K562 (cell line): ENCODE results near the gene PNPLA2. TPM values are rescaled to one million over a fixed set of nuclear protein-coding genes. Genes with fewer than 3 reads are reported as not detected.

Experiments used
- ARID2 ChIP-seq: fragments of 450-650 bp; IDR thresholded peaks from 2 replicates; pipeline ENCODE4 v1.6.1; 2017; ENCODE audit warnings: antibody characterized with exemption, mild to moderate bottlenecking
- ATF1 ChIP-seq, 2 experiments: fragments of 450-650 bp in 1 of 2; IDR thresholded peaks; 2 replicates each; pipeline ENCODE4 v1.6.1; 2016; ENCODE audit warnings: missing compliant biosample characterization in 1 of 2, missing genetic modification characterization in 1 of 2
- ESRRB ChIP-seq: fragments of 250-450 bp; sonication (Bioruptor Pico); IDR thresholded peaks from 2 replicates; pipeline ENCODE4 v1.5.0; 2020; ENCODE audit warnings: mild to moderate bottlenecking, moderate library complexity, borderline replicate concordance
- FOXP1 ChIP-seq: sonication (generic); formaldehyde crosslinking; IDR thresholded peaks from 2 replicates; pipeline ENCODE4 v1.8.0; 2022; ENCODE audit warnings: mild to moderate bottlenecking, missing genetic modification reagents
- GABPB1 ChIP-seq: sonication (generic); formaldehyde crosslinking; IDR thresholded peaks from 2 replicates; pipeline ENCODE4 v1.8.0; 2022; ENCODE audit warnings: mild to moderate bottlenecking, missing genetic modification reagents
- HDAC2 ChIP-seq: fragments of 450-650 bp; IDR thresholded peaks from 2 replicates; pipeline ENCODE4 v1.6.1; 2016; ENCODE audit warnings: mild to moderate bottlenecking
- MAZ ChIP-seq, 2 experiments: fragments of 450-650 bp in 1 of 2; sonication (generic) in 1 of 2; formaldehyde crosslinking; IDR thresholded peaks in 1 of 2; conservative IDR thresholded peaks in 1 of 2; 2 replicates each; pipeline versions ENCODE4 v1.4.0 to v1.5.0; 2020; ENCODE audit warnings: mild to moderate bottlenecking in 1 of 2, missing genetic modification reagents in 1 of 2
- NR2C2 ChIP-seq, 2 experiments: fragments of 200-800 bp in 1 of 2; sonication (Bioruptor generic) in 1 of 2; sonication (generic) in 1 of 2; formaldehyde crosslinking in 1 of 2; IDR thresholded peaks; 2 replicates each; pipeline versions ENCODE4 v1.6.1 to v1.8.0; 2016 to 2022; ENCODE audit warnings: mild to moderate bottlenecking in 1 of 2, missing compliant biosample characterization in 1 of 2, missing genetic modification characterization in 1 of 2, missing genetic modification reagents in 1 of 2
- RHOXF2B ChIP-seq: fragments of 250-450 bp; sonication (Bioruptor Pico); conservative IDR thresholded peaks from 2 replicates; pipeline ENCODE4 v1.5.1; 2021
- SP2 ChIP-seq: IDR thresholded peaks from 2 replicates; pipeline ENCODE4 v1.6.1; 2011; ENCODE audit warnings: mild to moderate bottlenecking, low read depth, low read length, moderate library complexity; ENCODE audit not compliant: poor library complexity, severe bottlenecking; ENCODE audit errors: extremely low read depth
- TAF15 ChIP-seq: fragments of 200-400 bp; formaldehyde crosslinking; IDR thresholded peaks from 2 replicates; pipeline ENCODE4 v1.6.1; 2017; ENCODE audit warnings: mild to moderate bottlenecking, low read depth, low read length, moderate library complexity
- THRAP3 ChIP-seq: fragments of 450-650 bp; IDR thresholded peaks from 2 replicates; pipeline ENCODE4 v1.6.1; 2016; ENCODE audit warnings: mild to moderate bottlenecking, inconsistent platforms, borderline replicate concordance
- ZNF12 ChIP-seq: sonication (generic); formaldehyde crosslinking; IDR thresholded peaks from 2 replicates; pipeline ENCODE4 v1.4.0; 2020; ENCODE audit warnings: mild to moderate bottlenecking, missing genetic modification reagents
- ZNF76 ChIP-seq: fragments of 250-450 bp; sonication (Bioruptor Pico); IDR thresholded peaks from 2 replicates; pipeline ENCODE4 v1.4.0; 2020; ENCODE audit warnings: mild to moderate bottlenecking, moderate library complexity, borderline replicate concordance
- ZNF77 ChIP-seq: fragments of 250-450 bp; sonication (Bioruptor Pico); IDR thresholded peaks from 2 replicates; pipeline ENCODE4 v1.5.0; 2020
- polyA plus RNA-seq, 8 experiments: library from polyadenylated mRNA; depleted of rRNA in 4 of 8; stranded (reverse) in 5 of 8; unstranded in 3 of 8; fragments of >200 nt; fragmentation: Nextera tagmentation in 2 of 8; fragmentation: Illumina TruSeq in 1 of 8; extraction: Ambion mirVana in 2 of 8; extraction: Trizol in 1 of 8; gene quantifications; 2 replicates each; pipeline versions ENCODE4 v1.2.1 to v1.2.3, GENCODE V29; 2011 to 2014; ENCODE audit warnings: inconsistent platforms in 1 of 8, missing spikeins in 1 of 8
- total RNA-seq, 7 experiments: library from RNA; depleted of rRNA in 6 of 7; stranded (reverse); fragments of >200 nt in 6 of 7; fragmentation: Illumina TruSeq in 2 of 7; extraction: Trizol in 2 of 7; gene quantifications; 2 replicates each; pipeline versions ENCODE4 v1.2.1 to v1.2.3, GENCODE V29; 2011 to 2021; ENCODE audit warnings: low replicate concordance in 1 of 7
- TF ChIP-seq, protein P1 (sequence below): fragments of 200-600 bp; sonication (generic); IDR thresholded peaks from one replicate; pipeline ENCODE4 v1.6.1; 2012; ENCODE audit warnings: mild to moderate bottlenecking, low read depth, low read length, inconsistent platforms
- TF ChIP-seq, protein P2 (sequence below): sonication (generic); formaldehyde crosslinking; IDR thresholded peaks from 2 replicates; pipeline ENCODE4 v1.8.0; 2022; ENCODE audit warnings: missing genetic modification reagents, mild to moderate bottlenecking, moderate library complexity, borderline replicate concordance

PNPLA2 gene
- total and polyA plus RNA-seq, 9 of the 15 experiments (the other 6 are each of a cell fraction or from before 2014, with no cell fraction given): 0.39 to 87.1 (median 8.4) TPM

DNA sequence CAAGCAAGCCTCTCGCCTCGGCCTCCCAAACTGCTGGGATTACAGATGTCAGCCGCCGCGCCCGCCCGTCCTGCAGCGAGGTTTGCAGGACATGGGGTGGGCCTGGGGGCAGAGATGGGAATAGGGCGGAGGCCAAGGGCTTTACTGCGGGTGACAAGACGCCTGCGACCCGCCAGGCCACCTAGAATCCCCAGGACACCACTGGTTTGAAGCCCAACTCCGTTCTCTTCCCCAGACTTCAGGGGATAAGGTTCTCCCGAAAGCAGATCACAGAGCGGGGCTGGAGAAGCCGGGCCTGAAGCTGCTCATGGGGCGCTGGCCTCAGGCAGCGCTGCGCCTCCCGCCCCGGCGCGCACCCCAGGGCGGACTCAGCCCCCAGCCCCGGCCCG lies 23.3 kb downstream of the PNPLA2 start (continued):
- TF ChIP-seq, protein P1, sequence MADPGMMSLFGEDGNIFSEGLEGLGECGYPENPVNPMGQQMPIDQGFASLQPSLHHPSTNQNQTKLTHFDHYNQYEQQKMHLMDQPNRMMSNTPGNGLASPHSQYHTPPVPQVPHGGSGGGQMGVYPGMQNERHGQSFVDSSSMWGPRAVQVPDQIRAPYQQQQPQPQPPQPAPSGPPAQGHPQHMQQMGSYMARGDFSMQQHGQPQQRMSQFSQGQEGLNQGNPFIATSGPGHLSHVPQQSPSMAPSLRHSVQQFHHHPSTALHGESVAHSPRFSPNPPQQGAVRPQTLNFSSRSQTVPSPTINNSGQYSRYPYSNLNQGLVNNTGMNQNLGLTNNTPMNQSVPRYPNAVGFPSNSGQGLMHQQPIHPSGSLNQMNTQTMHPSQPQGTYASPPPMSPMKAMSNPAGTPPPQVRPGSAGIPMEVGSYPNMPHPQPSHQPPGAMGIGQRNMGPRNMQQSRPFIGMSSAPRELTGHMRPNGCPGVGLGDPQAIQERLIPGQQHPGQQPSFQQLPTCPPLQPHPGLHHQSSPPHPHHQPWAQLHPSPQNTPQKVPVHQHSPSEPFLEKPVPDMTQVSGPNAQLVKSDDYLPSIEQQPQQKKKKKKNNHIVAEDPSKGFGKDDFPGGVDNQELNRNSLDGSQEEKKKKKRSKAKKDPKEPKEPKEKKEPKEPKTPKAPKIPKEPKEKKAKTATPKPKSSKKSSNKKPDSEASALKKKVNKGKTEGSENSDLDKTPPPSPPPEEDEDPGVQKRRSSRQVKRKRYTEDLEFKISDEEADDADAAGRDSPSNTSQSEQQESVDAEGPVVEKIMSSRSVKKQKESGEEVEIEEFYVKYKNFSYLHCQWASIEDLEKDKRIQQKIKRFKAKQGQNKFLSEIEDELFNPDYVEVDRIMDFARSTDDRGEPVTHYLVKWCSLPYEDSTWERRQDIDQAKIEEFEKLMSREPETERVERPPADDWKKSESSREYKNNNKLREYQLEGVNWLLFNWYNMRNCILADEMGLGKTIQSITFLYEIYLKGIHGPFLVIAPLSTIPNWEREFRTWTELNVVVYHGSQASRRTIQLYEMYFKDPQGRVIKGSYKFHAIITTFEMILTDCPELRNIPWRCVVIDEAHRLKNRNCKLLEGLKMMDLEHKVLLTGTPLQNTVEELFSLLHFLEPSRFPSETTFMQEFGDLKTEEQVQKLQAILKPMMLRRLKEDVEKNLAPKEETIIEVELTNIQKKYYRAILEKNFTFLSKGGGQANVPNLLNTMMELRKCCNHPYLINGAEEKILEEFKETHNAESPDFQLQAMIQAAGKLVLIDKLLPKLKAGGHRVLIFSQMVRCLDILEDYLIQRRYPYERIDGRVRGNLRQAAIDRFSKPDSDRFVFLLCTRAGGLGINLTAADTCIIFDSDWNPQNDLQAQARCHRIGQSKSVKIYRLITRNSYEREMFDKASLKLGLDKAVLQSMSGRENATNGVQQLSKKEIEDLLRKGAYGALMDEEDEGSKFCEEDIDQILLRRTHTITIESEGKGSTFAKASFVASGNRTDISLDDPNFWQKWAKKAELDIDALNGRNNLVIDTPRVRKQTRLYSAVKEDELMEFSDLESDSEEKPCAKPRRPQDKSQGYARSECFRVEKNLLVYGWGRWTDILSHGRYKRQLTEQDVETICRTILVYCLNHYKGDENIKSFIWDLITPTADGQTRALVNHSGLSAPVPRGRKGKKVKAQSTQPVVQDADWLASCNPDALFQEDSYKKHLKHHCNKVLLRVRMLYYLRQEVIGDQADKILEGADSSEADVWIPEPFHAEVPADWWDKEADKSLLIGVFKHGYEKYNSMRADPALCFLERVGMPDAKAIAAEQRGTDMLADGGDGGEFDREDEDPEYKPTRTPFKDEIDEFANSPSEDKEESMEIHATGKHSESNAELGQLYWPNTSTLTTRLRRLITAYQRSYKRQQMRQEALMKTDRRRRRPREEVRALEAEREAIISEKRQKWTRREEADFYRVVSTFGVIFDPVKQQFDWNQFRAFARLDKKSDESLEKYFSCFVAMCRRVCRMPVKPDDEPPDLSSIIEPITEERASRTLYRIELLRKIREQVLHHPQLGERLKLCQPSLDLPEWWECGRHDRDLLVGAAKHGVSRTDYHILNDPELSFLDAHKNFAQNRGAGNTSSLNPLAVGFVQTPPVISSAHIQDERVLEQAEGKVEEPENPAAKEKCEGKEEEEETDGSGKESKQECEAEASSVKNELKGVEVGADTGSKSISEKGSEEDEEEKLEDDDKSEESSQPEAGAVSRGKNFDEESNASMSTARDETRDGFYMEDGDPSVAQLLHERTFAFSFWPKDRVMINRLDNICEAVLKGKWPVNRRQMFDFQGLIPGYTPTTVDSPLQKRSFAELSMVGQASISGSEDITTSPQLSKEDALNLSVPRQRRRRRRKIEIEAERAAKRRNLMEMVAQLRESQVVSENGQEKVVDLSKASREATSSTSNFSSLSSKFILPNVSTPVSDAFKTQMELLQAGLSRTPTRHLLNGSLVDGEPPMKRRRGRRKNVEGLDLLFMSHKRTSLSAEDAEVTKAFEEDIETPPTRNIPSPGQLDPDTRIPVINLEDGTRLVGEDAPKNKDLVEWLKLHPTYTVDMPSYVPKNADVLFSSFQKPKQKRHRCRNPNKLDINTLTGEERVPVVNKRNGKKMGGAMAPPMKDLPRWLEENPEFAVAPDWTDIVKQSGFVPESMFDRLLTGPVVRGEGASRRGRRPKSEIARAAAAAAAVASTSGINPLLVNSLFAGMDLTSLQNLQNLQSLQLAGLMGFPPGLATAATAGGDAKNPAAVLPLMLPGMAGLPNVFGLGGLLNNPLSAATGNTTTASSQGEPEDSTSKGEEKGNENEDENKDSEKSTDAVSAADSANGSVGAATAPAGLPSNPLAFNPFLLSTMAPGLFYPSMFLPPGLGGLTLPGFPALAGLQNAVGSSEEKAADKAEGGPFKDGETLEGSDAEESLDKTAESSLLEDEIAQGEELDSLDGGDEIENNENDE: no peak
- TF ChIP-seq, protein P2, sequence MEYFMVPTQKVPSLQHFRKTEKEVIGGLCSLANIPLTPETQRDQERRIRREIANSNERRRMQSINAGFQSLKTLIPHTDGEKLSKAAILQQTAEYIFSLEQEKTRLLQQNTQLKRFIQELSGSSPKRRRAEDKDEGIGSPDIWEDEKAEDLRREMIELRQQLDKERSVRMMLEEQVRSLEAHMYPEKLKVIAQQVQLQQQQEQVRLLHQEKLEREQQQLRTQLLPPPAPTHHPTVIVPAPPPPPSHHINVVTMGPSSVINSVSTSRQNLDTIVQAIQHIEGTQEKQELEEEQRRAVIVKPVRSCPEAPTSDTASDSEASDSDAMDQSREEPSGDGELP: peak; percentile 31; the same call in 1 of the 2 replicates
- no peak for TF ChIP-seq ZNF77 (CRISPR knock-in tag)
- TF ChIP-seq ESRRB (CRISPR knock-in tag): no peak
- TF ChIP-seq ZNF12: no peak
- no peak for TF ChIP-seq TAF15
- no peak for TF ChIP-seq RHOXF2B
- no peak for TF ChIP-seq ZNF76 (CRISPR knock-in tag)
- no peak for TF ChIP-seq THRAP3
- TF ChIP-seq SP2: no peak
- no peak for TF ChIP-seq ATF1 (CRISPR knock-in tag; IDR thresholded peaks at IDR 0.05)
- no peak for TF ChIP-seq ATF1 (tag; IDR thresholded peaks at IDR 0.05)
- TF ChIP-seq HDAC2: no peak
- peak in 1 of 2 experiments; percentile 46; a peak in 1 of 4 replicates for TF ChIP-seq MAZ (CRISPR knock-in tag; conservative IDR thresholded peaks at IDR 0.05 in 1 of 2, IDR thresholded peaks at IDR 0.05 in 1 of 2)
- TF ChIP-seq FOXP1: peak; percentile 73; the same call in 1 of the 2 replicates
- TF ChIP-seq NR2C2 (CRISPR knock-in tag; IDR thresholded peaks at IDR 0.05): no peak
- TF ChIP-seq NR2C2 (tag; IDR thresholded peaks at IDR 0.05): no peak
- peak; percentile 35; the same call in 1 of the 2 replicates for TF ChIP-seq GABPB1 (CRISPR knock-in tag)
- no peak for TF ChIP-seq ARID2
